ENCODE measurements around the gene STC2.

Gene STC2

DNA sequence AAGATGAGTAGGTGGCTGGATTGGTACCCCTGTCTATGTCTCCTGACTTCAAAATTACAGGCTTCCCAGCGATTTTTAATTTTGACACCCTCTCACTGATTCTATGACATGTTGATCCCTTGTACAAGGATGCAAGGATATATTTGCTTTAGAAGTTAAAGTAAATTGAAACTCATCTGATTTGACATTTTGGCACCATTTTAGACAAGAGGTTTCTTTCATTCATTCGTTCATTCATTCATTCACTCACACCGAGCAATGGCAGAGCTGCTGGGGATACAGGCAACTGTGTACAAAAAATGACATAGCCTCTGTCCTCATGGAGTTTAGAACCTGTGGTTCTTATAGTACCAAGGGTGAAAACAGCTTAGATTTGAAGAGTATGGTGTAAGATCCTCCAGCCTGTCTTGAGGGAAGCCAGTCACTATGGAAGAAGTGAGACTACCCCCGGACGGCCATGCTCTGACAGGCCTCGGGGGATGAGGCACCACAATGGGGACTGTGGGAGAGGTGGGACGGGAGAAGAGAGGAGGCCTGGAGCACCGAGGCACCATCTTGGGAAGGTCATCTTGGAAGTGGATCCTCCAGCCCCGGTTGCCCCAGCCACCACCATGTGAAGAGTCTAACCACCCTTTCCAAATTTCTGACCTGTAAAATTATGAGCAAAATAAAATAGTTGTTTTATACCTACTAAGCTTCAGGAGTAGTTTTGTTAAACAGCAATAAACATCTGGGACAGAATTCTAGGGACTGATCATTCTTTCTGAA lies 16.2 kb downstream of the STC2 start:
- no peaks in the 10 kb centered on the region for H3K4me1 ChIP-seq (ENCODE audit: insufficient read depth, low read length, severe bottlenecking)
- TF ChIP-seq CTCF (IDR thresholded peaks at IDR 0.05; ENCODE audit: low read length) (no peak), EZH2 (IDR thresholded peaks at IDR 0.05; ENCODE audit: borderline replicate concordance, low read length) (no peak)
- H3K27ac ChIP-seq (ENCODE audit: low read depth, low read length, poor library complexity, severe bottlenecking), result no peak overlapping the region
- no peak overlapping the region for H3K4me2 ChIP-seq (ENCODE audit: low read length)
- no peaks in the 10 kb centered on the region for H3F3A ChIP-seq (ENCODE audit: insufficient read depth, low read length)
- H3K9me2 ChIP-seq (ENCODE audit: low read depth, low read length), result no peaks in the 10 kb centered on the region
- H3K4me3 ChIP-seq (ENCODE audit: low read depth, low read length, poor library complexity, severe bottlenecking), result no peak overlapping the region
- H4K20me1 ChIP-seq (ENCODE audit: insufficient read depth, low read length), result no peaks in the 10 kb centered on the region
- H3K79me2 ChIP-seq (ENCODE audit: insufficient read depth, low read length), result no peaks in the 10 kb centered on the region
- no peaks in the 10 kb centered on the region; the same call in 1 of the 2 replicates for H3K27me3 ChIP-seq (ENCODE audit: insufficient read depth, low read length)
- no peak overlapping the region for H3K9ac ChIP-seq (ENCODE audit: low read length)
- no peaks in the 10 kb centered on the region for H3K36me3 ChIP-seq (ENCODE audit: insufficient read depth, low read length)
- H3K9me3 ChIP-seq (ENCODE audit: low read length), result 0 out of 2 replicates have a peak, but pooled peaks cover 3% of the 10 kb centered on the region
- H2AFZ ChIP-seq (ENCODE audit: low read length), result no peak overlapping the region

DNA sequence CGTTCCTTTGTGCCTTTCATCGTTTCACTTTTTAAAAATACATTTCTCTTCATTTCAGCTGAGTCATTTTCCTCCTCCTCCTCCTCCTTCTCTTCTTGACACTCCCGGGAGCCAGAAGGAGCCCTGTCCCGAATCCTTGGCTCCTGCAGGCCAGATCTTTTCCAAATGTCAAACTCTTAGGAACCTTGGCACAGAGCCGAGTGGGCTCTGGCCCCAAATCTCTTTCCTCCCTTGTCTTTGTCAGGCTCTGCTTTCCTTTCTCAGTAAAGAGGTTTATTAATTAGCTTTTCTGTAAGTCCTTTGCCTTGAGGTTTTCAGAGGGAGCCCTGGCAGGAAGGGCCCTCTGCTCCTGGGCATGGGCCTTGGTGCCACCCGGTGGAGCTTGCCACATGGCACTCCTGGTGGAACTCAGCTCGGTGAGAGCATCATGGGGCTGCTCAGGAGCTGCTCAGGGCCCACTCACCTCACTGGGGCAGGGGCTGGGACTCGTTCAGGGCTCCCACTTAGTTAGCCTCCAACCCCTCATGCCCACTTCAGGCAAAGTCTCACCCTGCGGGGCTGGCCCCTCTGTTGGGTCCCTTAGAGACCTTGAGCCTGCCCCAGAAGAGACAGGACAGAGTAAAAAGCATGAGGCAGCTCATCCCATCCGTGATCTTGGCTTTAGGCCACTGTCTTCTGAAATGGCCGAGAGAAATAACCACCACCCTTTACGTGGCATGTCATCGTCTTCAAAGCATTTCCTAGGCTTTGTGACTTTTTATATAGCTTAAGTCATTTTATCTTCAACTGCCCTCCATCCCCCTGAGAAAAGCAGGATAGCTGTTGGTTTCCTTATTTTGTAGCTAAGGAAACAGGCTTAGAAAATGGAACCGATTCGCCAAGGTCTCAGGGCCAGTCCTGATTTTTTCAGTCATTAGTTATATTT lies 17.1 kb downstream of the STC2 start:
- H2AFZ ChIP-seq (ENCODE audit: low read length), result no peak overlapping the region
- H3K4me2 ChIP-seq (ENCODE audit: low read length), result no peak overlapping the region
- H3K27me3 ChIP-seq (ENCODE audit: insufficient read depth, low read length), result no peaks in the 10 kb centered on the region; the same call in 1 of the 2 replicates
- H3K79me2 ChIP-seq (ENCODE audit: insufficient read depth, low read length), result no peaks in the 10 kb centered on the region
- no peaks in the 10 kb centered on the region for H3K9me2 ChIP-seq (ENCODE audit: low read depth, low read length)
- no peak overlapping the region for H3K27ac ChIP-seq (ENCODE audit: low read depth, low read length, poor library complexity, severe bottlenecking)
- no peak overlapping the region for H3K9ac ChIP-seq (ENCODE audit: low read length)
- H3K4me1 ChIP-seq (ENCODE audit: insufficient read depth, low read length, severe bottlenecking), result no peaks in the 10 kb centered on the region
- no peaks in the 10 kb centered on the region for H3K36me3 ChIP-seq (ENCODE audit: insufficient read depth, low read length)
- no peaks in the 10 kb centered on the region for H4K20me1 ChIP-seq (ENCODE audit: insufficient read depth, low read length)
- no peak for TF ChIP-seq CTCF (IDR thresholded peaks at IDR 0.05; ENCODE audit: low read length)
- TF ChIP-seq EZH2 (IDR thresholded peaks at IDR 0.05; ENCODE audit: borderline replicate concordance, low read length), result no peak
- H3K4me3 ChIP-seq (ENCODE audit: low read depth, low read length, poor library complexity, severe bottlenecking), result no peak overlapping the region
- H3K9me3 ChIP-seq (ENCODE audit: low read length), result 0 out of 2 replicates have a peak, but pooled peaks cover 3% of the 10 kb centered on the region
- H3F3A ChIP-seq (ENCODE audit: insufficient read depth, low read length), result no peaks in the 10 kb centered on the region

- H3K36me3 ChIP-seq (ENCODE audit: insufficient read depth, low read length), result no peaks in the 10 kb centered on the region
- H3K9me3 ChIP-seq (ENCODE audit: low read length), result 0 out of 2 replicates have a peak, but pooled peaks cover 3% of the 10 kb centered on the region
- TF ChIP-seq EZH2 (IDR thresholded peaks at IDR 0.05; ENCODE audit: borderline replicate concordance, low read length) (no peak), CTCF (IDR thresholded peaks at IDR 0.05; ENCODE audit: low read length) (no peak)
- H3K9ac ChIP-seq (ENCODE audit: low read length), result no peak overlapping the region
- H3K4me2 ChIP-seq (ENCODE audit: low read length), result no peak overlapping the region
- H3K27ac ChIP-seq (ENCODE audit: low read depth, low read length, poor library complexity, severe bottlenecking), result no peak overlapping the region
- H2AFZ ChIP-seq (ENCODE audit: low read length), result no peak overlapping the region
- H3K79me2 ChIP-seq (ENCODE audit: insufficient read depth, low read length), result no peaks in the 10 kb centered on the region
- no peaks in the 10 kb centered on the region for H4K20me1 ChIP-seq (ENCODE audit: insufficient read depth, low read length)
- no peaks in the 10 kb centered on the region for H3F3A ChIP-seq (ENCODE audit: insufficient read depth, low read length)
- no peak overlapping the region for H3K4me3 ChIP-seq (ENCODE audit: low read depth, low read length, poor library complexity, severe bottlenecking)
- H3K4me1 ChIP-seq (ENCODE audit: insufficient read depth, low read length, severe bottlenecking), result no peaks in the 10 kb centered on the region
- no peaks in the 10 kb centered on the region for H3K9me2 ChIP-seq (ENCODE audit: low read depth, low read length)
- no peaks in the 10 kb centered on the region for H3K27me3 ChIP-seq (ENCODE audit: insufficient read depth, low read length)
Measured at GRCh38 chr5:173310218-173310769, 17.9 kb downstream of the STC2 start.
